Peyer's patch (tissue), 4 donors: ENCODE results near the gene FREM3.

Experiments
- POLR2A ChIP-seq, 2 donors: fragments of 450-650 bp; IDR thresholded peaks; one replicate each; pipeline ENCODE4 v1.5.1; 2017; ENCODE audit warnings: antibody characterized with exemption in 2 of 2, mild to moderate bottlenecking in 2 of 2, moderate library complexity in 2 of 2
- TF ChIP-seq, protein P1 (sequence below), 6 experiments: fragments of 450-650 bp in 4 of 6; fragments of 200-600 bp in 2 of 6; sonication (generic) in 1 of 6; IDR thresholded peaks; one replicate each; pipeline ENCODE4 v1.5.1; 2017 to 2019; ENCODE audit warnings: antibody characterized with exemption in 6 of 6, mild to moderate bottlenecking in 3 of 6, moderate library complexity in 1 of 6

DNA sequence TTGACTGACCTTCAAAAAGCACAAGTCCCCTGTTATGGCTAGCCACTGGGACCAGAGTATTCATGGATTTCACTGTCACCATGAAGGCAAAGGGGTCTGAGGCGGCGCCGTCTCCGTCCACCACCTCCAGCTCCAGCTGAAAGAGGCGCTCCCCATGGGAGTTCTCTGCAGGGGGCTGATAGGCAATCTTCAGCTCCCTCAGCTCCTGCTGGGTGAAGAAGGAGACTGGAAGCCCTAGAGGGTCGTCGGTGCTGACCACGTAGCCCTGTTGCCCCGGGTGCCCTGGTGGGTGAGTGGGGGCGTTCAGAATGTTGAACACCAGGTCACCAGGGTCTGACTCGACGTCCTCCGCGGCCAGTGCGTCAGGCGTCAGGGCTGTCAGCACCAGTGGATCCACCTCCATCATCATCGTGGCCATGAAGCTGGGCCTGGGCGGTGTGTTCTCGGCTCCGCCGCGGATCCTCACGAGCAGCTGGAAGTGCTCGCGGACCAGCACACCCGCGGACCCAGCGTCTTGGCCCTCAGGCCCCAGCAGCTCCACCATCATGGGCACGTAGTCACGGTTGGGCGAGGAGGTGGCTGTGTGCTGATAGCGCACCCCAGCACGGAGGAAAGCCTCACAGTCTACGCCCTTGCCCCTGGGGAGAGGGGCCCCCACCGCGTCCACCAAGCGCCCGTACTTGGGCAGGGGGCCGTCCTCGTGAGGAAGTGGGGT lies 987 bp downstream of the FREM3 start:
- TF ChIP-seq POLR2A (IDR thresholded peaks at IDR 0.05) = no peak
- TF ChIP-seq, protein P1, sequence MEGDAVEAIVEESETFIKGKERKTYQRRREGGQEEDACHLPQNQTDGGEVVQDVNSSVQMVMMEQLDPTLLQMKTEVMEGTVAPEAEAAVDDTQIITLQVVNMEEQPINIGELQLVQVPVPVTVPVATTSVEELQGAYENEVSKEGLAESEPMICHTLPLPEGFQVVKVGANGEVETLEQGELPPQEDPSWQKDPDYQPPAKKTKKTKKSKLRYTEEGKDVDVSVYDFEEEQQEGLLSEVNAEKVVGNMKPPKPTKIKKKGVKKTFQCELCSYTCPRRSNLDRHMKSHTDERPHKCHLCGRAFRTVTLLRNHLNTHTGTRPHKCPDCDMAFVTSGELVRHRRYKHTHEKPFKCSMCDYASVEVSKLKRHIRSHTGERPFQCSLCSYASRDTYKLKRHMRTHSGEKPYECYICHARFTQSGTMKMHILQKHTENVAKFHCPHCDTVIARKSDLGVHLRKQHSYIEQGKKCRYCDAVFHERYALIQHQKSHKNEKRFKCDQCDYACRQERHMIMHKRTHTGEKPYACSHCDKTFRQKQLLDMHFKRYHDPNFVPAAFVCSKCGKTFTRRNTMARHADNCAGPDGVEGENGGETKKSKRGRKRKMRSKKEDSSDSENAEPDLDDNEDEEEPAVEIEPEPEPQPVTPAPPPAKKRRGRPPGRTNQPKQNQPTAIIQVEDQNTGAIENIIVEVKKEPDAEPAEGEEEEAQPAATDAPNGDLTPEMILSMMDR (IDR thresholded peaks at IDR 0.05) = no peak
